ENCODE measurements around the gene GIT2.

Gene GIT2

DNA sequence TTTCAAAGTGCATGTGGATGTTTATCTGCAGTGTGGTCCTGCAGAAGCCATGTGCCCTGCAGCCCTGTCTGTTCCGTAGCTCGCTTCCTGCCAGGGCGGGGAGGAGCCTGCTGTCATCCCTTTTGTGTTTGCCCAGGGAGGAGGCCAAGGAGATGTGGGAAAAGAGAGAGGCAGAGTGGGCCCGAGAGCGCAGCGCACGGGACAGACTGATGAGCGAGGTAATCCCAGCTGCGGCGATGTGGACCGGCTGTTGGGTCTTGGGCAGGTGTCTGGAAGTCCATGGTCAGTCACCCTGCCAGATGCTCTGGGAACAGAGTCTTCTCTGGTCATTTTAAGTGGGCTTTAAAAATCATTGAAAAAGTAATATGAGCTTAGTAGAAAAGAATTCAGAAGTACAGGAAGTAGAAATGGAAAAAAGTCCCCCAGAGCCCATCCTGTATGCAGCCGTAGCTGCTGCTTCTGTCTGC lies 83.3 kb downstream of the GIT2 start:
- no peak overlapping the region for H3K4me3 ChIP-seq (ENCODE audit: low read depth, low read length)
- no peak for TF ChIP-seq CTCF (IDR thresholded peaks at IDR 0.05; ENCODE audit: borderline replicate concordance, insufficient read depth, low read depth, low read length)

DNA sequence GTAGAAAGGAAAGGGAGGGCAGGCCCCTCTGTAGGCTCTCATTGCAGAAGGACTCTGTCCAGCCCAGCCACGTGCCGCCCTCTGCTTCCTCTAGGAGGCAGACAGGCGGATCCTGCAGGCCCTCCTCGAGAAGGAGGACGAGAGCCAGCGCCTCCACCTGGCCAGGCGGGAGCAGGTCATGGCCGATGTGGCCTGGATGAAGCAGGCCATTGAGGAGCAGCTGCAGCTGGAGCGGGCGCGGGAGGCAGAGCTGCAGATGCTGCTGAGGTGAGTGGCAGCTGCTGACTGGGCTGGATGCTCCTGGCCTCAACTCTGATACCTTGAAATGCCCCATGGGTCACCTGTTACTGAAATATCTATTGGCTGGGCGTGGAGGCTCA lies 85.2 kb downstream of the GIT2 start:
- TF ChIP-seq CTCF (IDR thresholded peaks at IDR 0.05; ENCODE audit: borderline replicate concordance, insufficient read depth, low read depth, low read length) = peak; percentile 42; the same call in 1 of the 2 replicates
- H3K4me3 ChIP-seq (ENCODE audit: low read depth, low read length) = no peak overlapping the region

GRCh38 chr12:109910254-109910968 lies 85.8 kb downstream of the GIT2 start:
- H3K4me3 ChIP-seq (ENCODE audit: low read depth, low read length) = no peak overlapping the region
- TF ChIP-seq CTCF (IDR thresholded peaks at IDR 0.05; ENCODE audit: borderline replicate concordance, insufficient read depth, low read depth, low read length) = no peak

GRCh38 chr12:109905301-109905700 lies 90.9 kb downstream of the GIT2 start:
- TF ChIP-seq CTCF (IDR thresholded peaks at IDR 0.05; ENCODE audit: borderline replicate concordance, insufficient read depth, low read depth, low read length) = no peak
- H3K4me3 ChIP-seq (ENCODE audit: low read depth, low read length) = no peak overlapping the region

GRCh38 chr12:109902891-109903418 lies 93.2 kb downstream of the GIT2 start:
- no peak for TF ChIP-seq CTCF (IDR thresholded peaks at IDR 0.05; ENCODE audit: borderline replicate concordance, insufficient read depth, low read depth, low read length)
- no peak overlapping the region for H3K4me3 ChIP-seq (ENCODE audit: low read depth, low read length)

- peak overlapping the region; percentile 74 for H3K4me3 ChIP-seq (ENCODE audit: low read depth, low read length)
- TF ChIP-seq CTCF (IDR thresholded peaks at IDR 0.05; ENCODE audit: borderline replicate concordance, insufficient read depth, low read depth, low read length) = no peak
Observed at GRCh38 chr12:109900752-109901580, 95.2 kb downstream of the GIT2 start.
